SK-N-SH (cell line): ENCODE results near the gene CES3. TPM values are rescaled to one million over a fixed set of nuclear protein-coding genes. Genes with fewer than 3 reads are reported as not detected.

Source experiments
- CTCF ChIA-PET: fragments of 300-600, 350-600 bp; formaldehyde crosslinking; extraction: SDS; loops from one replicate; lab custom pipeline; 2021; lab: Yijun Ruan, JAX
- POLR2A ChIA-PET: fragments of 350-600 bp; sonication (Branson Sonifier 250); formaldehyde crosslinking; extraction: SDS; loops from one replicate; lab custom pipeline; 2020; ENCODE audit warnings: antibody characterized with exemption, inconsistent platforms; lab: Yijun Ruan, JAX
- DNase-seq: peaks from one replicate; pipeline ENCODE4 v3.0.0; 2012
- H2AFZ ChIP-seq: fragments of 200-600 bp; sonication (generic); 2 replicates; pipeline ENCODE4 v1.8.1; 2016; ENCODE audit warnings: antibody characterized with exemption, mild to moderate bottlenecking, low read depth
- H3F3A ChIP-seq: fragments of 200-600 bp; sonication (generic); replicated peaks from 2 replicates; pipeline ENCODE3; 2016; ENCODE audit warnings: antibody characterized with exemption, mild to moderate bottlenecking; ENCODE audit not compliant: insufficient read depth
- H3K27ac ChIP-seq, 2 experiments: fragments of 200-500 bp in 1 of 2; fragments of 200-600 bp in 1 of 2; sonication (Bioruptor generic) in 1 of 2; sonication (generic), shearing (Covaris generic) in 1 of 2; 2 replicates each; pipeline versions ENCODE4 v1.5.1 to v1.6.1; 2014 to 2016; ENCODE audit warnings: low read depth in 2 of 2, inconsistent platforms in 1 of 2, low read length in 1 of 2, mild to moderate bottlenecking in 1 of 2, mixed read lengths in 1 of 2
- H3K27me3 ChIP-seq: fragments of 200-600 bp; sonication (generic), shearing (Covaris generic); 2 replicates; pipeline ENCODE4 v1.6.1; 2016; ENCODE audit warnings: mixed run types; ENCODE audit not compliant: insufficient read depth
- H3K36me3 ChIP-seq, 2 experiments: fragments of 200-500 bp in 1 of 2; fragments of 200-600 bp in 1 of 2; sonication (Bioruptor generic) in 1 of 2; sonication (generic) in 1 of 2; replicated peaks in 1 of 2; 2 replicates each; pipeline versions ENCODE3 to v1.5.1; 2014 to 2016; ENCODE audit warnings: low read length in 1 of 2, mild to moderate bottlenecking in 1 of 2; ENCODE audit not compliant: insufficient read depth in 2 of 2, control insufficient read depth in 1 of 2
- H3K4me1 ChIP-seq, 2 experiments: fragments of 200-500 bp in 1 of 2; fragments of 200-600 bp in 1 of 2; sonication (Bioruptor generic) in 1 of 2; sonication (generic), shearing (Covaris generic) in 1 of 2; 2 replicates each; pipeline versions ENCODE4 v1.5.1 to v1.6.1; 2014 to 2016; ENCODE audit warnings: low read depth in 1 of 2, low read length in 1 of 2, mixed run types in 1 of 2; ENCODE audit not compliant: insufficient read depth in 2 of 2, control insufficient read depth in 1 of 2
- H3K4me2 ChIP-seq: fragments of 200-600 bp; sonication (generic), shearing (Covaris generic); 2 replicates; pipeline ENCODE4 v1.6.1; 2017; ENCODE audit warnings: mixed run types
- H3K4me3 ChIP-seq, 2 experiments: fragments of 200-500 bp in 1 of 2; fragments of 200-600 bp in 1 of 2; sonication (Bioruptor generic) in 1 of 2; sonication (generic), shearing (Covaris generic) in 1 of 2; 2 replicates each; pipeline versions ENCODE4 v1.5.1 to v1.8.1; 2014 to 2016; ENCODE audit warnings: low read depth in 2 of 2, inconsistent platforms in 1 of 2, low read length in 1 of 2, mild to moderate bottlenecking in 1 of 2, mixed read lengths in 1 of 2, moderate library complexity in 1 of 2
- H3K79me2 ChIP-seq: fragments of 200-600 bp; sonication (generic); 2 replicates; pipeline ENCODE4 v1.8.1; 2017; ENCODE audit warnings: mild to moderate bottlenecking; ENCODE audit not compliant: insufficient read depth
- H3K9ac ChIP-seq: fragments of 200-600 bp; sonication (generic); 2 replicates; pipeline ENCODE4 v1.6.1; 2017; ENCODE audit warnings: mixed run types
- H3K9me2 ChIP-seq: fragments of 200-600 bp; sonication (generic); 2 replicates; pipeline ENCODE4 v1.6.1; 2017; ENCODE audit warnings: mixed run types
- H3K9me3 ChIP-seq: fragments of 200-600 bp; sonication (generic); 2 replicates; pipeline ENCODE4 v1.6.1; 2017; ENCODE audit warnings: mixed run types, mild to moderate bottlenecking, moderate library complexity
- H4K20me1 ChIP-seq: fragments of 200-600 bp; sonication (generic); 2 replicates; pipeline ENCODE4 v1.6.1; 2017; ENCODE audit warnings: mild to moderate bottlenecking, mixed run types; ENCODE audit not compliant: insufficient read depth
- EP300 ChIP-seq, 2 experiments: IDR thresholded peaks; 2 replicates each; pipeline versions ENCODE4 v1.4.0 to v1.6.1; 2012; ENCODE audit warnings: borderline replicate concordance in 1 of 2, low read depth in 1 of 2, low read length in 1 of 2
- FOSL2 ChIP-seq: IDR thresholded peaks from 2 replicates; pipeline ENCODE4 v1.4.0; 2012; ENCODE audit warnings: low read depth, mild to moderate bottlenecking, moderate library complexity, borderline replicate concordance
- FOXJ3 ChIP-seq: sonication (generic); formaldehyde crosslinking; IDR thresholded peaks from 2 replicates; pipeline ENCODE4 v1.5.1; 2020; ENCODE audit warnings: mild to moderate bottlenecking, missing genetic modification reagents
- MXI1 ChIP-seq: IDR thresholded peaks from 2 replicates; pipeline ENCODE4 v1.6.1; 2012; ENCODE audit warnings: mild to moderate bottlenecking, low read depth, low read length, improper control_type of control experiment
- NFIC ChIP-seq: IDR thresholded peaks from 2 replicates; pipeline ENCODE4 v1.4.0; 2012; ENCODE audit warnings: borderline replicate concordance
- NRF1 ChIP-seq: IDR thresholded peaks from 2 replicates; pipeline ENCODE4 v1.6.1; 2012; ENCODE audit warnings: low read depth, mild to moderate bottlenecking, low read length
- POLR2AphosphoS5 ChIP-seq: IDR thresholded peaks from 2 replicates; pipeline ENCODE4 v1.6.1; 2012; ENCODE audit warnings: low read depth, low read length
- RAD21 ChIP-seq: IDR thresholded peaks from 2 replicates; pipeline ENCODE4 v1.6.1; 2012; ENCODE audit warnings: mild to moderate bottlenecking, low read length
- RCOR1 ChIP-seq: fragments of 150-350 bp; IDR thresholded peaks from 2 replicates; pipeline ENCODE4 v1.6.1; 2017; ENCODE audit warnings: antibody characterized with exemption, low read length
- SIN3A ChIP-seq: IDR thresholded peaks from 2 replicates; pipeline ENCODE4 v1.6.1; 2012; ENCODE audit warnings: low read depth, mild to moderate bottlenecking, low read length, moderate library complexity, borderline replicate concordance
- TAF1 ChIP-seq: IDR thresholded peaks from 2 replicates; pipeline ENCODE4 v1.6.1; 2012; ENCODE audit warnings: low read depth, mild to moderate bottlenecking, low read length, moderate library complexity, borderline replicate concordance
- TEAD4 ChIP-seq: IDR thresholded peaks from 2 replicates; pipeline ENCODE4 v1.4.0; 2012; ENCODE audit warnings: mild to moderate bottlenecking, borderline replicate concordance; ENCODE audit not compliant: insufficient read depth
- YY1 ChIP-seq: IDR thresholded peaks from 2 replicates; pipeline ENCODE4 v1.4.0; 2012; ENCODE audit warnings: low read depth, mild to moderate bottlenecking
- WGBS: methylation state at CpG from one replicate; pipeline ENCODE4 v1.1.6; 2017; ENCODE audit warnings: low lambda C conversion rate; 5-methylcytosine and 5-hydroxymethylcytosine counted together
- polyA plus RNA-seq, 3 experiments: library from polyadenylated mRNA; depleted of rRNA; stranded (reverse); fragments of >200 nt; gene quantifications; 2 replicates each; pipeline ENCODE4 v1.2.3, GENCODE V29; 2012
- TF ChIP-seq, protein P1 (sequence below): IDR thresholded peaks from 2 replicates; pipeline ENCODE4 v1.4.0; 2012; ENCODE audit warnings: low read depth
- TF ChIP-seq, protein P2 (sequence below): fragments of 150-350 bp; IDR thresholded peaks from 2 replicates; pipeline ENCODE4 v1.6.1; 2017; ENCODE audit warnings: antibody characterized with exemption, low read length, low read depth, borderline replicate concordance

CES3 gene
- polyA plus RNA-seq, 1 of the 3 experiments (the other 2 are of a cell fraction) = 1.4 TPM

GRCh38 chr16:66964049-66964448 is 3.0 kb downstream of the CES3 start:
- TF ChIP-seq EP300 (IDR thresholded peaks at IDR 0.05; ENCODE audit: borderline replicate concordance in 1 of 2, low read depth in 1 of 2, low read length in 1 of 2) = no peak
- 60% methylated on average over 1 of the region's 6 CpGs for WGBS
- no peak overlapping the region for H3K4me2 ChIP-seq
- H3K9me2 ChIP-seq = no peaks in the 10 kb centered on the region
- DNase-seq = no peak
- no peaks in the 10 kb centered on the region for H3K79me2 ChIP-seq
- no peak overlapping the region for H3K9ac ChIP-seq
- no peaks in the 10 kb centered on the region for H3K36me3 ChIP-seq
- no peaks in the 10 kb centered on the region for H3K27me3 ChIP-seq
- H3K27ac ChIP-seq = no peak overlapping the region; a peak in 1 of 4 replicates
- H3K9me3 ChIP-seq = no peaks in the 10 kb centered on the region
- no peak overlapping the region for H2AFZ ChIP-seq
- no peaks in the 10 kb centered on the region for H4K20me1 ChIP-seq
- no peak overlapping the region for H3K4me3 ChIP-seq
- H3F3A ChIP-seq = no peaks in the 10 kb centered on the region
- ChIA-PET CTCF (interaction anchor here (0.6 to 11.9 kb wide), 11 partner anchors 12 to 221 kb away, joined by 3 to 82 read pairs (median 4); no protein-coding TSS in a partner anchor), POLR2A (no interaction called here)
- peaks cover 0 to 16% of the 10 kb centered on the region in 2 experiments; a peak in 1 of 4 replicates for H3K4me1 ChIP-seq

GRCh38 chr16:66968847-66969246 is 7.8 kb downstream of the CES3 start:
- no peak overlapping the region for H3K9ac ChIP-seq
- no peak overlapping the region for H3K27ac ChIP-seq
- H3K27me3 ChIP-seq = no peaks in the 10 kb centered on the region
- H2AFZ ChIP-seq = no peak overlapping the region
- TF ChIP-seq EP300 (IDR thresholded peaks at IDR 0.05; ENCODE audit: borderline replicate concordance in 1 of 2, low read depth in 1 of 2, low read length in 1 of 2) (no peak), SIN3A (no peak), NFIC (no peak), RAD21 (no peak), TEAD4 (no peak), MXI1 (no peak), POLR2AphosphoS5 (no peak), FOSL2 (no peak), YY1 (no peak), RCOR1 (no peak), TAF1 (no peak), NRF1 (no peak), FOXJ3 (CRISPR knock-in tag) (no peak)
- TF ChIP-seq, protein P1, sequence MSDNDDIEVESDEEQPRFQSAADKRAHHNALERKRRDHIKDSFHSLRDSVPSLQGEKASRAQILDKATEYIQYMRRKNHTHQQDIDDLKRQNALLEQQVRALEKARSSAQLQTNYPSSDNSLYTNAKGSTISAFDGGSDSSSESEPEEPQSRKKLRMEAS = no peak
- TF ChIP-seq, protein P2, sequence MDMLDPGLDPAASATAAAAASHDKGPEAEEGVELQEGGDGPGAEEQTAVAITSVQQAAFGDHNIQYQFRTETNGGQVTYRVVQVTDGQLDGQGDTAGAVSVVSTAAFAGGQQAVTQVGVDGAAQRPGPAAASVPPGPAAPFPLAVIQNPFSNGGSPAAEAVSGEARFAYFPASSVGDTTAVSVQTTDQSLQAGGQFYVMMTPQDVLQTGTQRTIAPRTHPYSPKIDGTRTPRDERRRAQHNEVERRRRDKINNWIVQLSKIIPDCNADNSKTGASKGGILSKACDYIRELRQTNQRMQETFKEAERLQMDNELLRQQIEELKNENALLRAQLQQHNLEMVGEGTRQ = no peak
- H3K9me2 ChIP-seq = no peaks in the 10 kb centered on the region
- CTCF ChIA-PET = interaction anchor here (0.8 to 9.1 kb wide), 8 partner anchors 8 to 135 kb away, joined by 3 to 71 read pairs (median 5); partner anchors contain the start of gene CES3
- no peak overlapping the region for H3K4me2 ChIP-seq
- DNase-seq = no peak
- WGBS = 89% methylated on average over 4 of the region's 5 CpGs
- no peaks in the 10 kb centered on the region for H3F3A ChIP-seq
- POLR2A ChIA-PET = no interaction called here
- H3K9me3 ChIP-seq = no peaks in the 10 kb centered on the region
- no peaks in the 10 kb centered on the region for H4K20me1 ChIP-seq
- H3K36me3 ChIP-seq = no peaks in the 10 kb centered on the region
- no peaks in the 10 kb centered on the region for H3K79me2 ChIP-seq
- H3K4me1 ChIP-seq = peaks cover 0 to 6% of the 10 kb centered on the region in 2 experiments; a peak in 1 of 4 replicates
- no peak overlapping the region for H3K4me3 ChIP-seq
